HFFc6 (cell line): ENCODE measurements around the gene CCDC57. TPM values are rescaled to one million over a fixed set of nuclear protein-coding genes. Genes with fewer than 3 reads are reported as not detected.

ENCODE experiments used
- DNase-seq: peaks from one replicate; pipeline ENCODE4 v3.0.0-alpha.2; 2018
- H3K27ac Mint-ChIP-seq: 2 replicates; pipeline ENCODE4 v1.8.0; 2020; ENCODE audit warnings: mild to moderate bottlenecking, mixed read lengths
- H3K27me3 Mint-ChIP-seq: 2 replicates; pipeline ENCODE4 v1.8.0; 2021; ENCODE audit warnings: mild to moderate bottlenecking, moderate library complexity, mixed read lengths; ENCODE audit not compliant: insufficient read depth
- H3K36me3 Mint-ChIP-seq: 2 replicates; pipeline ENCODE4 v1.8.0; 2021; ENCODE audit warnings: low read depth, mixed read lengths
- H3K4me1 Mint-ChIP-seq: 2 replicates; pipeline ENCODE4 v1.8.0; 2020; ENCODE audit warnings: low read depth, mixed read lengths
- H3K4me3 Mint-ChIP-seq: 2 replicates; pipeline ENCODE4 v1.8.0; 2020; ENCODE audit warnings: mild to moderate bottlenecking, moderate library complexity, mixed read lengths
- H3K9me3 Mint-ChIP-seq: 2 replicates; pipeline ENCODE4 v1.8.0; 2020; ENCODE audit warnings: mild to moderate bottlenecking, mixed read lengths
- CTCF ChIP-seq: fragments of 200-600 bp; sonication (generic); IDR thresholded peaks from 2 replicates; pipeline ENCODE4 v1.5.0; 2021; ENCODE audit warnings: antibody characterized with exemption, mild to moderate bottlenecking
- total RNA-seq, 6 experiments: library from RNA; stranded (reverse); fragmentation: NEBNext Ultra II Directional; extraction: Animal tissue kit (Norgen Biotek cat#: 25700); gene quantifications; 2 replicates in 1 of 6; 3 replicates in 5 of 6; pipeline ENCODE4 v1.2.3, GENCODE V29; 2021

Gene CCDC57
- total RNA-seq, 6 experiments from 2014 or later, result 12.8 to 15.6 (median 13.6) TPM

DNA sequence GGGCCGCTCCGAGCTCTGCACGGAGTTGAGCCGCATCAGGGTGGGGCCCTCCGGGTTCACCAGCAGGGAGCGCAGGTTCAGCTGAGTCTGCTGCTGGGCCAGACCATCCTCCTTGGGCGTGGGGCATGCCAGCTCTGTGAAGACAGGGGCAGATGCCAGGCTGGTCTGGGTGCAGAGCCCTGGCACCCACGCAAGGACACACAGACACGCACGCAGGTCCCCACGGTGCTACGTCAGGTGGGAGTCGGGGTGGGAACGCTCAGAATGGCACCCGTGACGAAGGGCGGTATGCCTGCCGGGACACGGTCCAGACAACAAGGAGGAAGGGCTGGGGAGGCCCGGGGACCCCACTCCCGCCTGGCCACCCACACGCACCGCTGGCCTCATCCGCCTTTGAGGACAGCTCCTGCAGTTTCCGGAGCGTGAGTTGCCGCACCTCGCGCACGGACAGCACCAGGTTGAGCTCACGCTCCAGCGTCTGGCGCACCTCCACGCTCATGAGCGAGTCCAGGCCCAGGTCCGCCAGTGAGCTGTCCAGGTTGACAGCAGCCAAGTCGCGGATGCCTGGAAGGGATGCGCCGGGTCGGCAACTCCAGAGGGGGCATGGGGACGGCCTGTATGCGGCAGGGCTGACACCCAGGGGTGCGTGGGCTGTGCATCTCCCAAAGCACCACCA lies 131.7 kb downstream of the CCDC57 start:
- DNase-seq, result no peak
- Mint-ChIP-seq H3K36me3 (peaks cover 8% of the 10 kb centered on the region; the same call in 1 of the 2 replicates), H3K27ac (no peak overlapping the region), H3K4me1 (no peaks in the 10 kb centered on the region), H3K9me3 (no peaks in the 10 kb centered on the region), H3K4me3 (no peak overlapping the region), H3K27me3 (peaks cover 12% of the 10 kb centered on the region)
- no peak for TF ChIP-seq CTCF

DNA sequence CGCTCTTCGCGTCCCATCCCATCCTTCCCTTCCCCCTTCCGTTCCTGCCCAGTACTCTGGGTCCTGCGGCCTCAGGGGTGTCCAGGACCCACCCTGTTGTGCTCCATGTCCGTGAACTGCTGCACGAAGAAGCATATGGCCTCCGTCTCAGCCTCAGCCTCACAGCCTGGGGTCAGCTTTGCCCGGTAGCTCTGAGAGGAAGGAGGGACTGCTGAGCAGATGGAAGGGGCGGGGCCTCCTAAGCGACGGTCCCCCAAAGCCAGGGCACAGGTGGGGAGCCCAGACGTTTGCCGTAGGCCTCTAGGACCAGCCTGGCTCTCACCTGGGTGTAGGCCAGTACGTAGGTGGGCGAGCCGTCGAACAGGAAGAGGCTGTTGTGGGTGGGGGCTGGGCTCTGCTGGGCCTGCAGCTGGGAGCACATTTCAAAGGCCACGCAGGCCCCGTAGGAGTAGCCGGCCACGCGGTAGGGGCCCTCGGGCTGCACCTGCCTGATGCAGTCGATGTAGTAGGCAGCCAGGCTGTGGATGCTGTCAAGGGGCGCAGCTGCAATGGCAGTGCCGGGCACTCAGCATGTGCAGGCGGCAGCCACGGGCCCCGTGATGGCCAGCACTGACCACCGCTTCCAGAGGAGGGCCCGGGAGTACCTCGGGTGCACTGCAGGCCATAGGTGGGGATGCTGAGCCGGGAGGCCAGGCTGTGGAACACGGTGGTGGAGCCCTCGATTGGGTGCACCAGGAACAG lies 132.4 kb downstream of the CCDC57 start:
- Mint-ChIP-seq H3K4me3 (no peak overlapping the region), H3K9me3 (no peaks in the 10 kb centered on the region), H3K36me3 (peaks cover 8% of the 10 kb centered on the region; the same call in 1 of the 2 replicates), H3K27me3 (peaks cover 14% of the 10 kb centered on the region), H3K4me1 (no peaks in the 10 kb centered on the region), H3K27ac (no peak overlapping the region)
- no peak for DNase-seq
- no peak for TF ChIP-seq CTCF

GRCh38 chr17:82079001-82079677 lies 133.5 kb downstream of the CCDC57 start:
- Mint-ChIP-seq H3K9me3 (no peaks in the 10 kb centered on the region), H3K27ac (no peak overlapping the region), H3K27me3 (peaks cover 14% of the 10 kb centered on the region), H3K36me3 (peaks cover 8% of the 10 kb centered on the region; the same call in 1 of the 2 replicates), H3K4me1 (no peaks in the 10 kb centered on the region), H3K4me3 (no peak overlapping the region)
- TF ChIP-seq CTCF, result no peak
- DNase-seq, result no peak

DNA sequence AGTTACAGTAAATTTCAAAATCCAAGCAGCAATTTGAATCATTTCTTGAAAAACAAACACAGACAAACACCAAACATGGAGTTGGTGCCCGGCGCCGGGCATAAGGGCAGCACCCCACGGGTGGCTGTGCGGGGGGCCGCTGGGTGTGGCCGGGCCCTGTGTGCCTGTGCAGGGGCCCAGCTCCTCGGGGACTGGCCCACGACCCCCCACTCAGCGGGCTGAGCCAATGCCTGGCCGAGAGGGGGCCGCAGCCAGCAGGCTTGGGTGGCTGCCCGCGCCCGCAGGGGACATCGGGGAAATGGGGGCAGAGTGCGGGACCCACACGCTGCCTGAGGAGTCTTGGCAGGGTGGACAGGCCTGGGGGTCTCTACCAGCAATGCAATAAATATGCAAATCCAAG lies 134.2 kb downstream of the CCDC57 start:
- Mint-ChIP-seq H3K36me3 (peaks cover 8% of the 10 kb centered on the region; the same call in 1 of the 2 replicates), H3K9me3 (no peaks in the 10 kb centered on the region), H3K27me3 (peaks cover 16% of the 10 kb centered on the region), H3K4me3 (no peak overlapping the region), H3K4me1 (no peaks in the 10 kb centered on the region), H3K27ac (no peak overlapping the region)
- TF ChIP-seq CTCF, result no peak
- no peak for DNase-seq

DNA sequence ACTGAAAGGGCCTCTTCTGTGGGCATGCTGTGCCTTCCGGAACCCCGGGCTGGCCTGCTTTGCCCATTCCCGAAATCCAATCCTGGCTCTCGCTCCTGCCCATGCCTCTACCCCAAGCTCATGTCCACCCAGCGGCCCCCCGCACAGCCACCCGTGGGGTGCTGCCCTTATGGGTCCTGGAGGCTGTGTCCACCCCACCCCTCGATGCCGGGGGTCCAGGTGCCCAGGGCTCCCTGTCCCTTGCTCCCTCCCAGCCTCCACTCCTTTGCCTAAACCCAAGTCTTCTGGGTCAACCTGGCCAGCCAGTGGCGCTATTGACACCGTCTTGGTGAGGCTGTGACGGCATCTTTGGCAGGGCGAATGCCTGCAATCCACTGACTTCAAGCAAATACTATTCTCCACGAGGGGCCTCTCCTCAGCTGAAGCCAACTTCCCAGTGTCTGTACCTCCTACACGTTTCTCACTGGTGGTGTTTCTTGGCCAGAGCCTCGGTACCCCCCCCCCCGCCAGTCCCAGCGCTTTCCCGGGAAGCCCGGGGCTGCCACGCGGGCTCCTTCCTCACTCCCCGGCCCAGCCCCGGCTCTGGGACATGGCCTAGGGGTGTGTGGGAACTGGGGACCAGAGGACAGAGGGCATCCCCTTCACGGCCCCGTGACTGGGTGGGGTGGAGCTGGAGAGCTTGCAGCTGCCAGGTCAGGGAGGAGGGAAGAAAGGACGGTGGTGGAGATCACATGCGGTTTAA lies 134.9 kb downstream of the CCDC57 start:
- TF ChIP-seq CTCF, result no peak
- Mint-ChIP-seq H3K4me1 (no peaks in the 10 kb centered on the region), H3K4me3 (no peak overlapping the region), H3K36me3 (peaks cover 8% of the 10 kb centered on the region; the same call in 1 of the 2 replicates), H3K9me3 (no peaks in the 10 kb centered on the region), H3K27me3 (peaks cover 13% of the 10 kb centered on the region), H3K27ac (no peak overlapping the region)
- no peak for DNase-seq
